ENCODE measurements around the gene IFNA21.
"Not testable (repeated sequence)": the region's sequence is repeated elsewhere in the genome, so short reads cannot be mapped to it uniquely, and the experiment has no call there.

GRCh38 chr9:21212160-21212559 lies 45.7 kb upstream of the IFNA21 start:
- TF ChIP-seq CTCF, EZH2phosphoT487 (IDR thresholded peaks at IDR 0.05; ENCODE audit: low read length): not testable (repeated sequence)

Data from MM.1S (cell line).